Fibroblast of lung (primary cell): ENCODE results near the gene LRRC15. TPM values are rescaled to one million over a fixed set of nuclear protein-coding genes. Genes with fewer than 3 reads are reported as not detected.

Experiments used
- DNase-seq, 2 donors: peaks; one replicate each; pipeline versions ENCODE4 v3.0.0 to v3.0.0-alpha.2; 2010; ENCODE audit warnings: low read depth in 2 of 2
- H2AFZ ChIP-seq: 2 replicates; pipeline ENCODE4 v1.5.1; 2012; ENCODE audit warnings: low read length, control low read depth, inconsistent platforms
- H3K27ac ChIP-seq: 2 replicates; pipeline ENCODE4 v1.5.1; 2011; ENCODE audit warnings: low read length, control low read depth; ENCODE audit not compliant: insufficient read depth
- H3K27me3 ChIP-seq: 2 replicates; pipeline ENCODE4 v1.5.1; 2011; ENCODE audit warnings: mild to moderate bottlenecking, low read length; ENCODE audit not compliant: control insufficient read depth, insufficient read depth
- H3K36me3 ChIP-seq: 2 replicates; pipeline ENCODE4 v1.5.1; 2011; ENCODE audit warnings: low read length; ENCODE audit not compliant: control insufficient read depth, insufficient read depth
- H3K4me1 ChIP-seq: 2 replicates; pipeline ENCODE4 v1.5.1; 2011; ENCODE audit warnings: low read length; ENCODE audit not compliant: control insufficient read depth, insufficient read depth; ENCODE audit errors: extremely low read depth
- H3K4me2 ChIP-seq: 2 replicates; pipeline ENCODE4 v1.5.1; 2011; ENCODE audit warnings: low read length, control low read depth; ENCODE audit not compliant: insufficient read depth; ENCODE audit errors: extremely low read depth
- H3K4me3 ChIP-seq, 4 experiments: fragments of 200-600 bp in 1 of 4; sonication (generic) in 1 of 4; replicated peaks in 1 of 4; 2 replicates each; pipeline ENCODE4 v1.5.1; 2011 to 2016; ENCODE audit warnings: low read length in 4 of 4, low read depth in 3 of 4, mild to moderate bottlenecking in 3 of 4, control low read depth in 2 of 4, inconsistent platforms in 1 of 4, mixed read lengths in 1 of 4; ENCODE audit not compliant: insufficient read depth in 1 of 4; ENCODE audit errors: control extremely low read depth in 1 of 4
- H3K79me2 ChIP-seq: 2 replicates; pipeline ENCODE4 v1.5.1; 2012; ENCODE audit warnings: mild to moderate bottlenecking, low read length, inconsistent platforms; ENCODE audit not compliant: control insufficient read depth, insufficient read depth
- H3K9ac ChIP-seq: 2 replicates; pipeline ENCODE4 v1.5.1; 2011; ENCODE audit warnings: mild to moderate bottlenecking, low read length, control low read depth; ENCODE audit not compliant: insufficient read depth
- H3K9me3 ChIP-seq: 2 replicates; pipeline ENCODE4 v1.5.1; 2012; ENCODE audit warnings: low read depth, low read length; ENCODE audit not compliant: control insufficient read depth, insufficient read depth
- H4K20me1 ChIP-seq: 2 replicates; pipeline ENCODE4 v1.5.1; 2011; ENCODE audit warnings: low read length; ENCODE audit not compliant: control insufficient read depth, insufficient read depth; ENCODE audit errors: extremely low read depth
- CTCF ChIP-seq, 2 donors: IDR thresholded peaks in 1 of 2; conservative IDR thresholded peaks in 1 of 2; 1 replicate in 1 of 2; 2 replicates in 1 of 2; pipeline ENCODE4 v1.5.1; 2011 to 2012; ENCODE audit warnings: low read length in 2 of 2, control low read depth in 1 of 2, inconsistent platforms in 1 of 2, low read depth in 1 of 2, mild to moderate bottlenecking in 1 of 2
- EZH2 ChIP-seq: IDR thresholded peaks from 2 replicates; pipeline ENCODE4 v1.5.1; 2012; ENCODE audit warnings: low read length, control low read depth, mild to moderate bottlenecking; ENCODE audit errors: missing control alignments
- polyA plus RNA-seq, 2 donors: library from polyadenylated mRNA; depleted of rRNA in 1 of 2; stranded (reverse) in 1 of 2; unstranded in 1 of 2; fragments of >200 nt; gene quantifications; 2 replicates each; pipeline ENCODE4 v1.2.1, GENCODE V29; 2011 to 2012; ENCODE audit warnings: missing spikeins in 1 of 2
- total RNA-seq: library from RNA; depleted of rRNA; stranded (reverse); fragments of >200 nt; gene quantifications from 2 replicates; pipeline ENCODE4 v1.2.1, GENCODE V29; 2014

Gene LRRC15
- total and polyA plus RNA-seq, 2 donors (not counting 1 experiment from before 2014, with no cell fraction given), result 0.58 to 2.3 TPM

GRCh38 chr3:194380326-194380725 lies 10.8 kb upstream of the LRRC15 start:
- Histone ChIP-seq H3K9me3 (no peaks in the 10 kb centered on the region), H2AFZ (no peak overlapping the region), H3K27me3 (peaks cover 9% of the 10 kb centered on the region), H3K4me1 (no peaks in the 10 kb centered on the region), H3K79me2 (no peaks in the 10 kb centered on the region), H3K27ac (no peak overlapping the region), H3K4me2 (no peak overlapping the region), H3K9ac (no peak overlapping the region), H4K20me1 (no peaks in the 10 kb centered on the region), H3K36me3 (no peaks in the 10 kb centered on the region), H3K4me3 (no peak overlapping the region)
- no peak for TF ChIP-seq EZH2
- TF ChIP-seq CTCF (conservative IDR thresholded peaks at IDR 0.05 in 1 of 2, IDR thresholded peaks at IDR 0.05 in 1 of 2; ENCODE audit: low read depth in 1 of 2, low read length in 2 of 2), result no peak
- no peak for DNase-seq

- Histone ChIP-seq H2AFZ (no peak overlapping the region), H3K4me3 (no peak overlapping the region), H3K9ac (no peak overlapping the region), H3K27me3 (peaks cover 8% of the 10 kb centered on the region), H3K36me3 (no peaks in the 10 kb centered on the region), H3K27ac (no peak overlapping the region), H3K4me1 (no peaks in the 10 kb centered on the region), H3K4me2 (no peak overlapping the region), H3K9me3 (no peaks in the 10 kb centered on the region), H4K20me1 (no peaks in the 10 kb centered on the region), H3K79me2 (no peaks in the 10 kb centered on the region)
- no peak for DNase-seq
- TF ChIP-seq CTCF (conservative IDR thresholded peaks at IDR 0.05 in 1 of 2, IDR thresholded peaks at IDR 0.05 in 1 of 2; ENCODE audit: low read depth in 1 of 2, low read length in 2 of 2) (no peak), EZH2 (no peak)
Observed at GRCh38 chr3:194379651-194380050, 10.1 kb upstream of the LRRC15 start.

- H3K27ac ChIP-seq, result no peak overlapping the region
- peaks cover 5% of the 10 kb centered on the region for H3K27me3 ChIP-seq
- no peaks in the 10 kb centered on the region for H3K9me3 ChIP-seq
- DNase-seq, result no peak
- no peak overlapping the region for H3K4me2 ChIP-seq
- H4K20me1 ChIP-seq, result no peaks in the 10 kb centered on the region
- no peaks in the 10 kb centered on the region for H3K79me2 ChIP-seq
- TF ChIP-seq CTCF (conservative IDR thresholded peaks at IDR 0.05 in 1 of 2, IDR thresholded peaks at IDR 0.05 in 1 of 2; ENCODE audit: low read depth in 1 of 2, low read length in 2 of 2), result no peak
- TF ChIP-seq EZH2, result no peak
- H3K9ac ChIP-seq, result no peak overlapping the region
- no peaks in the 10 kb centered on the region for H3K36me3 ChIP-seq
- no peaks in the 10 kb centered on the region for H3K4me1 ChIP-seq
- no peak overlapping the region for H2AFZ ChIP-seq
- no peak overlapping the region for H3K4me3 ChIP-seq
Observed at GRCh38 chr3:194379231-194379630, 9.7 kb upstream of the LRRC15 start.
